ENCODE measurements around the gene FAM222B. TPM values are rescaled to one million over a fixed set of nuclear protein-coding genes. Genes with fewer than 3 reads are reported as not detected.
"Not testable (repeated sequence)": the region's sequence is repeated elsewhere in the genome, so short reads cannot be mapped to it uniquely, and the experiment has no call there.

FAM222B gene
- total and polyA plus RNA-seq, 4 donors = 2.8 to 5.4 (median 4.1) TPM

DNA sequence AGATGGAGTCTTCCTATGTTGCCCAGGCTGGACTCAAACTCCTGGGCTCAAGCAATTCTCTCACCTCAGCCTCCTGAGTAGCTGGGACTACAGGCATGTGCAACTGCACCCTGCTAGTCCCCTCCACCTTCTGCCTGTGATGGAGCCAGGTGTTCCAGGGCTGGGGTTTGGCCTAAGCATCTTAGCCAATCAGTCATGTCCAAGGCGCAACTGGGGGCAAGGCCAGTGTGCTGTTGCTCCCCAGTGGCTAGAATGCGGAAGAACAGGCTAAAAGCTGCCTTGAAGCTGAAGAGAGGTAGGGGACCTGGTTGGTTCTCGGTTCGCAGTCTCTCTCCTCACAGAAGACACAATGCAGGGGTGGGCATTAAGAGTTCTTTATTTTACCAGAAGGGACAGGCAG, 36.4 kb upstream of the FAM222B start:
- H3K4me3 ChIP-seq (ENCODE audit: low read depth in 1 of 3, low read length in 3 of 3) = no peak overlapping the region
- WGBS = 90% methylated on average over 4 of the region's 4 CpGs
- peak; percentile 12 for TF ChIP-seq CTCF (IDR thresholded peaks at IDR 0.05; ENCODE audit: low read depth, low read length, missing input control)
- peak in 1 of 2 donors; percentile 72 for TF ChIP-seq RAD21 (IDR thresholded peaks at IDR 0.05)
- TF ChIP-seq, protein P1, sequence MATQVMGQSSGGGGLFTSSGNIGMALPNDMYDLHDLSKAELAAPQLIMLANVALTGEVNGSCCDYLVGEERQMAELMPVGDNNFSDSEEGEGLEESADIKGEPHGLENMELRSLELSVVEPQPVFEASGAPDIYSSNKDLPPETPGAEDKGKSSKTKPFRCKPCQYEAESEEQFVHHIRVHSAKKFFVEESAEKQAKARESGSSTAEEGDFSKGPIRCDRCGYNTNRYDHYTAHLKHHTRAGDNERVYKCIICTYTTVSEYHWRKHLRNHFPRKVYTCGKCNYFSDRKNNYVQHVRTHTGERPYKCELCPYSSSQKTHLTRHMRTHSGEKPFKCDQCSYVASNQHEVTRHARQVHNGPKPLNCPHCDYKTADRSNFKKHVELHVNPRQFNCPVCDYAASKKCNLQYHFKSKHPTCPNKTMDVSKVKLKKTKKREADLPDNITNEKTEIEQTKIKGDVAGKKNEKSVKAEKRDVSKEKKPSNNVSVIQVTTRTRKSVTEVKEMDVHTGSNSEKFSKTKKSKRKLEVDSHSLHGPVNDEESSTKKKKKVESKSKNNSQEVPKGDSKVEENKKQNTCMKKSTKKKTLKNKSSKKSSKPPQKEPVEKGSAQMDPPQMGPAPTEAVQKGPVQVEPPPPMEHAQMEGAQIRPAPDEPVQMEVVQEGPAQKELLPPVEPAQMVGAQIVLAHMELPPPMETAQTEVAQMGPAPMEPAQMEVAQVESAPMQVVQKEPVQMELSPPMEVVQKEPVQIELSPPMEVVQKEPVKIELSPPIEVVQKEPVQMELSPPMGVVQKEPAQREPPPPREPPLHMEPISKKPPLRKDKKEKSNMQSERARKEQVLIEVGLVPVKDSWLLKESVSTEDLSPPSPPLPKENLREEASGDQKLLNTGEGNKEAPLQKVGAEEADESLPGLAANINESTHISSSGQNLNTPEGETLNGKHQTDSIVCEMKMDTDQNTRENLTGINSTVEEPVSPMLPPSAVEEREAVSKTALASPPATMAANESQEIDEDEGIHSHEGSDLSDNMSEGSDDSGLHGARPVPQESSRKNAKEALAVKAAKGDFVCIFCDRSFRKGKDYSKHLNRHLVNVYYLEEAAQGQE (IDR thresholded peaks at IDR 0.05) = no peak
- no peak overlapping the region for H3K9ac ChIP-seq (ENCODE audit: low read depth in 1 of 2, low read length in 2 of 2)
- H3K27ac ChIP-seq (ENCODE audit: low read depth in 1 of 2, low read length in 2 of 2) = no peak overlapping the region
- no peak for DNase-seq (ENCODE audit: low spot score)
- H3K9me3 ChIP-seq (ENCODE audit: control insufficient read depth in 4 of 4, low read length in 3 of 4) = no peaks in the 10 kb centered on the region
- H3K36me3 ChIP-seq (ENCODE audit: control insufficient read depth in 4 of 4, insufficient read depth in 3 of 4, low read depth in 1 of 4, low read length in 3 of 4) = peaks cover 30 to 55% (median 43%) of the 10 kb centered on the region in 4 donors
- H3K4me1 ChIP-seq (ENCODE audit: control insufficient read depth in 4 of 4, insufficient read depth in 4 of 4, low read length in 3 of 4) = no peaks in the 10 kb centered on the region
- no peaks in the 10 kb centered on the region for H3K27me3 ChIP-seq (ENCODE audit: control insufficient read depth in 4 of 4, insufficient read depth in 4 of 4, low read length in 3 of 4)

GRCh38 chr17:28878158-28878910, 35.7 kb upstream of the FAM222B start:
- Histone ChIP-seq H3K36me3 (ENCODE audit: control insufficient read depth in 4 of 4, insufficient read depth in 3 of 4, low read depth in 1 of 4, low read length in 3 of 4) (peaks cover 24 to 49% (median 40%) of the 10 kb centered on the region in 4 donors), H3K4me1 (ENCODE audit: control insufficient read depth in 4 of 4, insufficient read depth in 4 of 4, low read length in 3 of 4) (no peaks in the 10 kb centered on the region), H3K4me3 (ENCODE audit: low read depth in 1 of 3, low read length in 3 of 3) (no peak overlapping the region), H3K9me3 (ENCODE audit: control insufficient read depth in 4 of 4, low read length in 3 of 4) (no peaks in the 10 kb centered on the region), H3K27ac (ENCODE audit: low read depth in 1 of 2, low read length in 2 of 2) (no peak overlapping the region), H3K9ac (ENCODE audit: low read depth in 1 of 2, low read length in 2 of 2) (no peak overlapping the region), H3K27me3 (ENCODE audit: control insufficient read depth in 4 of 4, insufficient read depth in 4 of 4, low read length in 3 of 4) (no peaks in the 10 kb centered on the region)
- 93% methylated on average over 2 of the region's 2 CpGs for WGBS
- DNase-seq (ENCODE audit: low spot score) = no peak
- no peak for TF ChIP-seq RXRA (IDR thresholded peaks at IDR 0.05)
- TF ChIP-seq FOXA1 (IDR thresholded peaks at IDR 0.05) = no peak
- no peak for TF ChIP-seq NR2F2 (IDR thresholded peaks at IDR 0.05)
- no peak for TF ChIP-seq ZBTB33 (IDR thresholded peaks at IDR 0.05)
- no peak for TF ChIP-seq CTCF (IDR thresholded peaks at IDR 0.05; ENCODE audit: low read depth, low read length, missing input control)
- TF ChIP-seq FOXA2 (IDR thresholded peaks at IDR 0.05) = no peak
- TF ChIP-seq MAX (IDR thresholded peaks at IDR 0.05) = no peak
- TF ChIP-seq, protein P2, sequence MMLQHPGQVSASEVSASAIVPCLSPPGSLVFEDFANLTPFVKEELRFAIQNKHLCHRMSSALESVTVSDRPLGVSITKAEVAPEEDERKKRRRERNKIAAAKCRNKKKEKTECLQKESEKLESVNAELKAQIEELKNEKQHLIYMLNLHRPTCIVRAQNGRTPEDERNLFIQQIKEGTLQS (IDR thresholded peaks at IDR 0.05) = no peak
- TF ChIP-seq RAD21 (IDR thresholded peaks at IDR 0.05) = no peak
- no peak for TF ChIP-seq TAF1 (conservative IDR thresholded peaks at IDR 0.05)

DNA sequence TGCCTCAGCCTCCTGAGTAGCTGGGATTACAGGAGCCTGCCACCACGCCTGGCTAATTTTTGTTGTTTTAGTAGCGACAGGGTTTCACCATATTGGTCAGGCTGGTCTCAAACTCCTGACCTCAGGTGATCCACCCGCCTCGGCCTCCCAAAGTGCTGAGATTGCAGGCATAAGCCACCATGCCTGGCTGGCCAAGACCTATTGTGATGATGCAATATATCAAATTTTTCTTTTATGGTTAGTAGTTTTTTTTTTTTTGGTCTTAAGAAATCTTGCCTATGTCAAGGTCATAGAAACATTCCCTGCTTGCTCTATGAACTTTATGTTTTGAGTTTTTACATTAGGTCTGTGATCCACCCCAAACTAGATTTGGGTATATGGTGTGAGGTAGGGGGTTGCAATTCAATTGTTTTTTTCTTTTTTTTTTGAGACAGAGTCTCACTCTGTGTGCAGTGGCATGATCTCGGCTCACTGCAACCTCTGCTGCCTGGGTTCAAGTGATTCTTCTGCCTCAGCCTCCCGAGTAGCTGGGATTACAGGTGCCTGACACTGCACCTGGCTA, 34.6 kb upstream of the FAM222B start:
- not testable (repeated sequence) for H3K9ac ChIP-seq (ENCODE audit: low read depth in 1 of 2, low read length in 2 of 2); H3K9me3 ChIP-seq (ENCODE audit: control insufficient read depth in 4 of 4, low read length in 3 of 4); H3K27me3 ChIP-seq (ENCODE audit: control insufficient read depth in 4 of 4, insufficient read depth in 4 of 4, low read length in 3 of 4); DNase-seq (ENCODE audit: low spot score); H3K27ac ChIP-seq (ENCODE audit: low read depth in 1 of 2, low read length in 2 of 2); H3K4me1 ChIP-seq (ENCODE audit: control insufficient read depth in 4 of 4, insufficient read depth in 4 of 4, low read length in 3 of 4); H3K4me3 ChIP-seq (ENCODE audit: low read depth in 1 of 3, low read length in 3 of 3)
- 94% methylated on average over 6 of the region's 6 CpGs for WGBS
- H3K36me3 ChIP-seq (ENCODE audit: control insufficient read depth in 4 of 4, insufficient read depth in 3 of 4, low read depth in 1 of 4, low read length in 3 of 4) = peaks cover 17 to 39% (median 32%) of the 10 kb centered on the region in 4 donors

Data from liver (tissue), 9 donors.